ENCODE results near the gene ILF3.
A peak's percentile ranks its signal among the peaks of the same experiment; 100 is the strongest.

The ILF3 gene

DNA sequence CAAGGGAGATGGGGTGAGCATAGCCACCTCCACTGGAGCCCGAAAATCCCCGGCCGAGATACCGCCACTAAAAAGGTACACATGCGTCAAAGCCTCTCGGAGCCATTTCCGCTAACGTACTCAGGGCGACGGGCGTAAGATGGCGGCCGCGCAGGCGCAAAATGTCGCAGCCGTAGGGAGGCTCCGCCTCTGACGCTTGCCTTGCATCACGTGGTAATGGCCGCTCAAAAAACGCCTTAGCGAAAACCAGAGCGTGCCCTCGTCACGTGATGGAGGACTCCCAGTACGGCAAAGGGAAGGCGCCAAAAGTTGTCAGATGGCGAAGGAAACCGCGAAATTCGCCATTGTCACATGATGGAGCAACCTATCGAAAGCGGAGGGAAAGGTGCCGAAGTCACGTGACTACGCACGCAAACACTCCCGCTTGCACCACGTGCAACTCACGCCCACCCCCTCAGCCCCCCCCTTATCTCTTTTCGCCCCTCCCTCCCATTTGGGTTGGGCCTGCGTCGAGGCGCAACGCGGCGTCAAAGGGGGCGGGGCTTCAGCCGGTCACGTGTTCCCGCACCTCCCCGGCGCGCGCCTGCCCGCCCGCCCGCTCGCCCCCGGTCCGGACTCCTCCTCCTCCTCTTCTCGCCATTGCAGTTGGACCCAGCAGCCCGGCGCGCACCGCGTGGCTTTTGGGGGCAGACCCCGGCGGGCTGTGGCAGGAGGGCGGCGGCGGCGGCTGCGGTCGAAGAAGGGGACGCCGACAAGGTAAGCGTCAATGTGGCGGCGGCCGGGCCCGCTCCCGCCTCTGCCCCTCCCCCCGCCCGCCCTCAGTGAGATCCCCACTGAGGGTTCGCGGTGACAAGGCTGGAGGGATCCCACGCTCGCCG, at the start of gene ILF3:
TSS of gene ILF3 (plus strand) at position 615 of the 878 bp plus-strand sequence. CDS start 16,260 bp downstream, outside the sequence.
- Histone ChIP-seq H3K27ac (ENCODE audit: poor library complexity, severe bottlenecking) (peak within 1 kb of the TSS; percentile 88), H3K36me3 (ENCODE audit: low read depth) (peaks cover 44% of the 10 kb centered on the region), H3K4me3 (ENCODE audit: severe bottlenecking) (peak within 1 kb of the TSS; percentile 83), H3K27me3 (ENCODE audit: insufficient read depth, poor library complexity, severe bottlenecking) (no peaks in the 10 kb centered on the region), H3K4me1 (ENCODE audit: insufficient read depth, poor library complexity, severe bottlenecking) (peaks cover 12% of the 10 kb centered on the region), H3K9me3 (ENCODE audit: severe bottlenecking) (no peaks in the 10 kb centered on the region)
- TF ChIP-seq, protein P1, sequence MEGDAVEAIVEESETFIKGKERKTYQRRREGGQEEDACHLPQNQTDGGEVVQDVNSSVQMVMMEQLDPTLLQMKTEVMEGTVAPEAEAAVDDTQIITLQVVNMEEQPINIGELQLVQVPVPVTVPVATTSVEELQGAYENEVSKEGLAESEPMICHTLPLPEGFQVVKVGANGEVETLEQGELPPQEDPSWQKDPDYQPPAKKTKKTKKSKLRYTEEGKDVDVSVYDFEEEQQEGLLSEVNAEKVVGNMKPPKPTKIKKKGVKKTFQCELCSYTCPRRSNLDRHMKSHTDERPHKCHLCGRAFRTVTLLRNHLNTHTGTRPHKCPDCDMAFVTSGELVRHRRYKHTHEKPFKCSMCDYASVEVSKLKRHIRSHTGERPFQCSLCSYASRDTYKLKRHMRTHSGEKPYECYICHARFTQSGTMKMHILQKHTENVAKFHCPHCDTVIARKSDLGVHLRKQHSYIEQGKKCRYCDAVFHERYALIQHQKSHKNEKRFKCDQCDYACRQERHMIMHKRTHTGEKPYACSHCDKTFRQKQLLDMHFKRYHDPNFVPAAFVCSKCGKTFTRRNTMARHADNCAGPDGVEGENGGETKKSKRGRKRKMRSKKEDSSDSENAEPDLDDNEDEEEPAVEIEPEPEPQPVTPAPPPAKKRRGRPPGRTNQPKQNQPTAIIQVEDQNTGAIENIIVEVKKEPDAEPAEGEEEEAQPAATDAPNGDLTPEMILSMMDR (IDR thresholded peaks at IDR 0.05; ENCODE audit: poor library complexity, severe bottlenecking), result no peak
- peak; percentile 99 for DNase-seq (ENCODE audit: low spot score)
- peak; percentile 77 for ATAC-seq (ENCODE audit: low read depth)

DNA sequence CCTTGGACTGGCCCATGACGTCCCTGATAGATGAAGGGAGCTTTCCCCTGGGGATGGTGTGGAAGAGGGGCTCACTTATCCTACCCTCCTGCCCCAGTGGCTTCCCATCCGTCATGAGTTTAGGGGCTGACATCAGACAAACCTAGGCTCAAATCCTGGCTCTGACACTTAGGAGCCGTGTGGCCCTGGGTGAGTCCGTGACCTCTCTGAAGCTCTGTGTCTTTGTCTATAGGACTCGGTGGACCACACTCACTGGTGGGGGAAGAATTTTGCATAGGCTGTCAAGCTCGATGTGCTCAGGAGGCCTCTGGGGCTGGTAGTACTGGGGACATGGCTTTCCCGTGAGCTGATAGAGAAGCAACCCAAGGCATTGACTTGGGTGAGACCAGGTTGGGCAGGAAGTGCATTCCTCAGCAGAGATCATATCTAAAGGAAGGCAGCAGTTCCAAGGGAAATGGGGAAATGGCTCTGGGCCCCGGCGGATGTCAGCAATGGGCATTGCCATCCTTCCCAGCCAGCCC, 49.6 kb upstream of the ILF3 start:
- DNase-seq (ENCODE audit: low spot score), result no peak
- Histone ChIP-seq H3K27me3 (ENCODE audit: insufficient read depth, poor library complexity, severe bottlenecking) (no peaks in the 10 kb centered on the region), H3K9me3 (ENCODE audit: severe bottlenecking) (no peaks in the 10 kb centered on the region), H3K27ac (ENCODE audit: poor library complexity, severe bottlenecking) (peak overlapping the region; percentile 63), H3K4me3 (ENCODE audit: severe bottlenecking) (no peak overlapping the region), H3K36me3 (ENCODE audit: low read depth) (no peaks in the 10 kb centered on the region), H3K4me1 (ENCODE audit: insufficient read depth, poor library complexity, severe bottlenecking) (peaks cover 20% of the 10 kb centered on the region)
- TF ChIP-seq, protein P1 (IDR thresholded peaks at IDR 0.05; ENCODE audit: poor library complexity, severe bottlenecking), result no peak
- peak; percentile 57 for ATAC-seq (ENCODE audit: low read depth)

DNA sequence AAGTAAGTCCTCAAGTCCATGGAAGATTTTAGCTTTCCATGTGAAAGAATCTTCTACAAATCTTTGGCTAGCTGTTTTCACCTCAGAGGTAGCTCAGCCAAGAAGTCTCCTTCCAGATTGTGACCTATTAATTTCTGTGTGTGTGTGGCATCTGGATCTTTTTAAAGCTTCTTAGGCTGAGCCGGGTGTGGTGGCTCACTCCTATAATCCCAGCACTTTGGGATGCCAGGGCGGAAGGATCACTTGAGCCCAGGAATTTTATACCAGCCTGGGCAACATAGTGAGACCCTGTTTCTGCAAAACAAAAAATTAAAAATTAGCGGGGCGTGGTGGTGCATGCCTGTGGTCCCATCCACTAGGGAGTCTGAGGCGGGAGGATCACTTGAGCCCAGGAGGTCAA, 42.2 kb upstream of the ILF3 start:
- TF ChIP-seq, protein P1 (IDR thresholded peaks at IDR 0.05; ENCODE audit: poor library complexity, severe bottlenecking), result no peak
- no peaks in the 10 kb centered on the region for H3K27me3 ChIP-seq (ENCODE audit: insufficient read depth, poor library complexity, severe bottlenecking)
- H3K36me3 ChIP-seq (ENCODE audit: low read depth), result no peaks in the 10 kb centered on the region
- H3K4me1 ChIP-seq (ENCODE audit: insufficient read depth, poor library complexity, severe bottlenecking), result peaks cover under 1% of the 10 kb centered on the region
- H3K27ac ChIP-seq (ENCODE audit: poor library complexity, severe bottlenecking), result no peak overlapping the region
- ATAC-seq (ENCODE audit: low read depth) (no peak), DNase-seq (ENCODE audit: low spot score) (no peak)
- H3K9me3 ChIP-seq (ENCODE audit: severe bottlenecking), result no peaks in the 10 kb centered on the region
- H3K4me3 ChIP-seq (ENCODE audit: severe bottlenecking), result no peak overlapping the region

DNA sequence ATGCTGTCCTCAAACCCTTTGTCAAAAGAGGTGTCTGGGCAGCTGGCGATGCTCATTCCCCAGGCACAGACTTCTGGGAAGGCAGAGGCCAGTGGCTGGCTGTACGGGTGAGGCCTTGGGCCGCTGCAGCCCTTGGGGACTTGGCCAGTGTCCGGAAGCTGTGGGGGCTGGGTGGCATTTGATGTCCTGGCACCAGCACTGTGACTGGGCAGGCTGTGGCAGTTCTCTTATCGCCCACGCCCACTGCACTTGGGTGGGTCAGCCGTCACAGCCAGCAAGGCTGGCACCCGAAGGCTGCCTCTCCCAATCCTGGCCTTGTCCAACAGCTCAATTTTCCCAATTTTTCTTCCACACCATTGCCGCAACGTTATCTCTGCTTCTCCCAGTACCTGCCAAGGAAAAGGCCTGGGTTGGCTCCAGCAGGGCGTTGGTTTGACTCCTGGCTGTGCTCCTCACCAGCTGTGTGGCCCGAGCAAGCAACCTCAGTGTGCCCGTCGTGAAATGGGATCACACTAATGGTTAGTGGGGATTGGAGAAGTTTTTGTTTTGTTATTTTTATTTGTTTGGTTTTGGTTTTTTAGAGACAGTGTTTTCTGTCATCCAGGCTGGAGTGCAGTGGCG, 41.5 kb upstream of the ILF3 start:
- Histone ChIP-seq H3K9me3 (ENCODE audit: severe bottlenecking) (no peaks in the 10 kb centered on the region), H3K4me1 (ENCODE audit: insufficient read depth, poor library complexity, severe bottlenecking) (peaks cover 7% of the 10 kb centered on the region), H3K27ac (ENCODE audit: poor library complexity, severe bottlenecking) (no peak overlapping the region), H3K36me3 (ENCODE audit: low read depth) (no peaks in the 10 kb centered on the region), H3K4me3 (ENCODE audit: severe bottlenecking) (no peak overlapping the region), H3K27me3 (ENCODE audit: insufficient read depth, poor library complexity, severe bottlenecking) (no peaks in the 10 kb centered on the region)
- TF ChIP-seq, protein P1 (IDR thresholded peaks at IDR 0.05; ENCODE audit: poor library complexity, severe bottlenecking), result no peak
- DNase-seq (ENCODE audit: low spot score) (no peak), ATAC-seq (ENCODE audit: low read depth) (no peak)

Measured in RWPE2 (cell line).